ENCODE results near the gene TNFRSF8. TPM values are rescaled to one million over a fixed set of nuclear protein-coding genes. Genes with fewer than 3 reads are reported as not detected.

Gene TNFRSF8
- total RNA-seq, 2 donors from 2014 or later = 3.0 to 6.0 TPM

- no peak for DNase-seq (ENCODE audit: low spot score)
- H3K36me3 ChIP-seq = no peaks in the 10 kb centered on the region
- H3K4me1 ChIP-seq = peaks cover 0 to 6% of the 10 kb centered on the region in 2 donors
- no peaks in the 10 kb centered on the region for H3K9me3 ChIP-seq
- no peak overlapping the region for H3K27ac ChIP-seq
- H3K4me3 ChIP-seq = no peak overlapping the region
- no peak for TF ChIP-seq CTCF (IDR thresholded peaks at IDR 0.05)
- H3K27me3 ChIP-seq = no peaks in the 10 kb centered on the region
These were observed 6.6 kb downstream of the TNFRSF8 start for GRCh38 chr1:12069623-12070244.

GRCh38 chr1:12071892-12072291, 8.8 kb downstream of the TNFRSF8 start:
- no peaks in the 10 kb centered on the region for H3K9me3 ChIP-seq
- no peaks in the 10 kb centered on the region for H3K27me3 ChIP-seq
- DNase-seq (ENCODE audit: low spot score) = no peak
- no peak for TF ChIP-seq CTCF (IDR thresholded peaks at IDR 0.05)
- no peak overlapping the region for H3K4me3 ChIP-seq
- no peaks in the 10 kb centered on the region for H3K36me3 ChIP-seq
- no peak overlapping the region for H3K27ac ChIP-seq
- peaks cover 0 to 11% of the 10 kb centered on the region in 2 donors for H3K4me1 ChIP-seq

- no peak overlapping the region for H3K4me3 ChIP-seq
- H3K27ac ChIP-seq = no peak overlapping the region
- H3K36me3 ChIP-seq = no peaks in the 10 kb centered on the region
- H3K9me3 ChIP-seq = no peaks in the 10 kb centered on the region
- DNase-seq (ENCODE audit: low spot score) = no peak
- no peaks in the 10 kb centered on the region for H3K27me3 ChIP-seq
- no peak for TF ChIP-seq CTCF (IDR thresholded peaks at IDR 0.05)
- peaks cover 0 to 11% of the 10 kb centered on the region in 2 donors for H3K4me1 ChIP-seq
These were observed 9.6 kb downstream of the TNFRSF8 start for GRCh38 chr1:12072741-12073140.

GRCh38 chr1:12073796-12074195, 10.7 kb downstream of the TNFRSF8 start:
- TF ChIP-seq CTCF (IDR thresholded peaks at IDR 0.05) = no peak
- Histone ChIP-seq H3K27ac (no peak overlapping the region), H3K4me3 (no peak overlapping the region), H3K36me3 (no peaks in the 10 kb centered on the region), H3K4me1 (peaks cover 0 to 5% of the 10 kb centered on the region in 2 donors), H3K27me3 (no peaks in the 10 kb centered on the region), H3K9me3 (no peaks in the 10 kb centered on the region)
- DNase-seq (ENCODE audit: low spot score) = no peak

GRCh38 chr1:12075195-12076114, 12.4 kb downstream of the TNFRSF8 start:
- no peak for DNase-seq (ENCODE audit: low spot score)
- H3K36me3 ChIP-seq = no peaks in the 10 kb centered on the region
- H3K9me3 ChIP-seq = no peaks in the 10 kb centered on the region
- H3K27me3 ChIP-seq = no peaks in the 10 kb centered on the region
- H3K27ac ChIP-seq = no peak overlapping the region
- TF ChIP-seq CTCF (IDR thresholded peaks at IDR 0.05) = no peak
- no peak overlapping the region for H3K4me3 ChIP-seq
- H3K4me1 ChIP-seq = peaks cover 0 to 5% of the 10 kb centered on the region in 2 donors
